ENCODE data around the gene GBX2. TPM values are rescaled to one million over a fixed set of nuclear protein-coding genes. Genes with fewer than 3 reads are reported as not detected.
A peak's percentile ranks its signal among the peaks of the same experiment; 100 is the strongest.

The GBX2 gene
- total RNA-seq, 3 donors from 2014 or later, result not detected

- TF ChIP-seq CTCF (IDR thresholded peaks at IDR 0.05), result no peak
- intact Hi-C loops (cut with DNase I, micrococcal nuclease), result no loop called here
- peaks cover 33% of the 10 kb centered on the region for H3K4me1 ChIP-seq (ENCODE audit: low read depth)
- ATAC-seq, result no peak
- H3K36me3 ChIP-seq (ENCODE audit: low read depth), result no peaks in the 10 kb centered on the region
- DNase-seq, result no peak
- no peak overlapping the region for H3K4me3 ChIP-seq
- no peaks in the 10 kb centered on the region for H3K9me3 ChIP-seq
Observed at GRCh38 chr2:236169741-236170589, 1.8 kb upstream of the GBX2 start.

- TF ChIP-seq CTCF (IDR thresholded peaks at IDR 0.05), result no peak
- intact Hi-C loops (cut with DNase I, micrococcal nuclease), result no loop called here
- peaks cover 39% of the 10 kb centered on the region for H3K4me1 ChIP-seq (ENCODE audit: low read depth)
Observed at GRCh38 chr2:236169151-236169721, 1.1 kb upstream of the GBX2 start.

GRCh38 chr2:236167297-236168109 lies 683 bp downstream of the GBX2 start:
- intact Hi-C loops (cut with DNase I, micrococcal nuclease), result no loop called here
- ATAC-seq, result peak; percentile 50
- Histone ChIP-seq H3K4me1 (ENCODE audit: low read depth) (peaks cover 49% of the 10 kb centered on the region), H3K9me3 (no peaks in the 10 kb centered on the region), H3K4me3 (no peak overlapping the region), H3K36me3 (ENCODE audit: low read depth) (no peaks in the 10 kb centered on the region)
- TF ChIP-seq CTCF (IDR thresholded peaks at IDR 0.05), result no peak
- DNase-seq, result no peak

More at GRCh38 chr2:236169151-236169721, 1.1 kb upstream of the GBX2 start:
- DNase-seq (no peak), ATAC-seq (no peak)
- no peaks in the 10 kb centered on the region for H3K9me3 ChIP-seq
- H3K4me3 ChIP-seq, result no peak overlapping the region
- no peaks in the 10 kb centered on the region for H3K36me3 ChIP-seq (ENCODE audit: low read depth)

GRCh38 chr2:236166796-236167296 lies 1.3 kb downstream of the GBX2 start:
- H3K4me3 ChIP-seq, result no peak overlapping the region
- intact Hi-C loops (cut with DNase I, micrococcal nuclease), result no loop called here
- H3K4me1 ChIP-seq (ENCODE audit: low read depth), result peaks cover 49% of the 10 kb centered on the region
- no peak for DNase-seq
- no peak for ATAC-seq
- no peaks in the 10 kb centered on the region for H3K9me3 ChIP-seq
- no peak for TF ChIP-seq CTCF (IDR thresholded peaks at IDR 0.05)
- H3K36me3 ChIP-seq (ENCODE audit: low read depth), result no peaks in the 10 kb centered on the region

Measured in mucosa of descending colon (tissue), 3 donors.